NCI-H187 treated with DMSO at 0.1 percent for 48 hours (cell line): ENCODE results near the gene TUB.

Source experiments
- DNase-seq: peaks from one replicate; lab custom pipeline; 2025; lab: John Stamatoyannopoulos, UW

Gene TUB, protein sequence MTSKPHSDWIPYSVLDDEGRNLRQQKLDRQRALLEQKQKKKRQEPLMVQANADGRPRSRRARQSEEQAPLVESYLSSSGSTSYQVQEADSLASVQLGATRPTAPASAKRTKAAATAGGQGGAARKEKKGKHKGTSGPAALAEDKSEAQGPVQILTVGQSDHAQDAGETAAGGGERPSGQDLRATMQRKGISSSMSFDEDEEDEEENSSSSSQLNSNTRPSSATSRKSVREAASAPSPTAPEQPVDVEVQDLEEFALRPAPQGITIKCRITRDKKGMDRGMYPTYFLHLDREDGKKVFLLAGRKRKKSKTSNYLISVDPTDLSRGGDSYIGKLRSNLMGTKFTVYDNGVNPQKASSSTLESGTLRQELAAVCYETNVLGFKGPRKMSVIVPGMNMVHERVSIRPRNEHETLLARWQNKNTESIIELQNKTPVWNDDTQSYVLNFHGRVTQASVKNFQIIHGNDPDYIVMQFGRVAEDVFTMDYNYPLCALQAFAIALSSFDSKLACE

DNA sequence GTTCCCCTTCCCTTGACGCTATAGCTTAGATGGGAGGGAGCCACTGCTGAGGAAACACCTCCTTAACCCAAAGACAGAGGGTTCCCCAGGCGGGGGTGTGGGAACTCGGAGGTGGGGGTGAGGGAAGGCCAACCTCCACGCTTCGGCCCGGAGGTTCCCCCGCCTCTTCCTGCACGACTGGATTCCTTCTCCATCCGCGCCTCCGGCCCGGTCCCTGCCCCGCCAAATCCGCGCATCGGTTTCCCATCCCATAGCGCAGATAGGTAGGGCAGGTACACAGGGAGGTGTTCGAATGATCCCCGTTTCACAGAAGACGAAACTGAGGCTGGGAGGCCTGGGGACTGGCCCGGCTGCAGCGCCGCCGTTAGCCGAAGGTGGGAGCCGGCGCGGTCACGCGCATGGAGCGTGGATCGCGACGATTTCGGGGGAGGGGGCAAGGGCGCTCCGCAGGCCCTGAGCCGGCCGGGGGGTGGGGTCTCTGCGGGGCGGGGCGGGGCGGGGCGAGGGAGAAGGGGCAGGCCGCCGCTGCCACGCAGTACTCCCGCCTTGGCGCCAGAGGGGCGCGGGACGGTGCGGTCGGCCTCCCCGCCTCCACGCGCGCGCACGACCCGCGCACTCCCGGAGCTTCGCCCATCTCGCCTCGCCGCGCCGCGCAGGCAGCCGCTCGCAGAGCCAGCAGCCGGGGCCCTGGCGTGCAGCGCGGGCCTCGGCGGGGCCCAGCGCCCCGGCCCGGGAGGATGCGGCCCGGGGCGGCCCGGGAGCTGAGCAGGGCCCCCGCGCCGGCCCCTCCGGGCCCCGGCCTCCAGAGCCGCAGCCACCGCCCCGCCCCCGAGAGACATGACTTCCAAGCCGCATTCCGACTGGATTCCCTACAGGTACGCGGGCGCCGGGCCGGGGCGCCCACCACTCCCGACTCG is at the start of gene TUB:
Gene TUB (plus strand): TSS at position 538 of the 917 bp plus-strand sequence. CDS start 300 bp downstream, at position 838.
- no peak for DNase-seq

DNA sequence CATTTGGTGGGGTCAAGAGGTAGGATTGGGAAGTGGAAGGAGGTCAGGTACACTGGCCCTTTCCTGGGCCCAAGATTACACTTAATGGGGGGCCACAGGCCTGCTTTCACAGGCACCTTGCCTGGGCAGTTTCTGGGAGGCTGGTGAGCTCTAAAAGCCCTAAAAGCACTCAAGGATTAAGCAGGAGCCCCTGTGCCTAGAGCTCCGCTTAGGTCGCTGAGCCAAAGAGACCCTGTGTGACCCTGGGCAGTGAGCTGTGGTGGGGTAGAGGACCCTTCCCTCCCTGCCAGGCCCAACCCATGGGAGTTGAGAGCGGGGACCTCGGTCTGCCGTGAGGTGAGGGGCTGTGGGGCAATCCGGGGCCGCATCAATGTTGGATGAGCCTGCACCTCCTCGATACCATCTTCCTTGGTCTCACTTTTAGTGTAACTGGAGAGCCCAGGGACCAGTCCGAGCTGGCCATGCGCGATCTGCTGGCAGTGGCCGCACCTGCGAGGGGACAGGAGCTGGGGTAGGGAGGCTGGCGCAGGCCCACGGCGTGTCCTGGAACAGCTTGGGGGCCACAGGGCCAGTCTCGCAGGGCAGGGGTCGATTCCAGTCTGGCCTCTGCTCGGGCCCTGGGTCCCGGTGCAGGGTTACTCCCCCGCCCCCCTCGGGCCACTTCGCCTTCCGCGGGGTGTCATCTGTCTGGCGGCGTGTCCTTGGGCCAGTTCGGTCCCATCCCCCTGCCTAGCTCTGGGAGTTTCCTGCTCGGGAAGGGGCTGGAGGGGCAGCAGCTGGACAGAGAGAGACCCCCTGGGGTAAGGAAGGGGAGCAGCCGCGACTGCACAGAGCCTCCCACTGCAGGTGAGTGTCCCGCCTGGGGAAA is 49.5 kb upstream of the TUB start:
- no peak for DNase-seq

DNA sequence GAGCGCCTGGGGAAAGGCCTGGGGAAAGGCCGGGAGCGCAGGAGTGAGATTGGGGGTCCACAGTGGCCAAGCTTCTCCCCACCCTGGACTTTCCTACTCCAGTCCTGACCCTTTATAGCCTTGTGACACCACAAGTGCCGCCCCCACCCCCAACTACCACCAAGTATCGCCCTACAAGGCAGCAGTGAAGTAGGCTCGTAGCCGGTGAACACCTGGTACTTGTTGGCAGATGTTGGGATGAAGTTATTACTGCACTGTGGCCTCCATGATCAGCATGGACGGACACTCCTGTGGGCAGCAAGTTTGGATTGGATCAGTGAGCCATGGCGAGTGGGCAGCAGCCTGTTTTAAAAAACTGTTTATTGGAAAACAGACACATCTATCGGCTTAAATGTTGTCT is 48.9 kb upstream of the TUB start:
- no peak for DNase-seq

DNA sequence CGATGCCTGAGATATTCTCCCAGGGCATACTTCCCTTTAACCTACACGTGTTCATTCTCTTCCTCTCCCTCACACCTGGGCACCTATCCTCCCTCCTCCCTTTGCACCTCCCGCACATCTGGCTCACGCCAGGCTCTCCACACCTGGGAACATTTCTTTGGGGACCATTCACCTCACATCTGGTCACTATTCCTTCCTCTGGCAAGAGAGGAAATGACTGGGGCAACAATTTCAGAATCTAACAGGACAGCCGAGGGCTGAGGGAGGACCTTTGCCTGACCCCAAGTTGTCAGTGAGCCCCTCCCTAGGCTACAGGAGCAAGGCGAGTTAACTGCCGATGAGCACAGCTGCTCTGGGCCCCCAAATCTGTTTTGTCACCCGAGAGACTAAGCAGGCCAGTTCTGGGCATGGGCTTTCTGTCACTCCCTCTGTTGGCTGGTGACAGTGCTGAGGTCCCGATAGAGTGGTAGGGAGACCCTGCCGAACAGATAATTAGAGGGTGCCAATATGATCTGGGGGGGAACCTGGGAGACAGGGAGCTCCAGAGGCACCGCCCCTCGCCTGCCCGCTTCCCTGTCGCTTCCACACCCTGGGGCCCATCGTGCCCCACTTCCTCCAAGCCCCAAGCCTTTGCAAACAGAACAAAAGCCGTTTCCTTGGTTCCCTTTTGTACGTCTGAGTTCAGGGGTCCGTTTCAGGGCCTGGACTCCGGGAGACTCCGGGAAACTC is 48.3 kb upstream of the TUB start:
- no peak for DNase-seq

DNA sequence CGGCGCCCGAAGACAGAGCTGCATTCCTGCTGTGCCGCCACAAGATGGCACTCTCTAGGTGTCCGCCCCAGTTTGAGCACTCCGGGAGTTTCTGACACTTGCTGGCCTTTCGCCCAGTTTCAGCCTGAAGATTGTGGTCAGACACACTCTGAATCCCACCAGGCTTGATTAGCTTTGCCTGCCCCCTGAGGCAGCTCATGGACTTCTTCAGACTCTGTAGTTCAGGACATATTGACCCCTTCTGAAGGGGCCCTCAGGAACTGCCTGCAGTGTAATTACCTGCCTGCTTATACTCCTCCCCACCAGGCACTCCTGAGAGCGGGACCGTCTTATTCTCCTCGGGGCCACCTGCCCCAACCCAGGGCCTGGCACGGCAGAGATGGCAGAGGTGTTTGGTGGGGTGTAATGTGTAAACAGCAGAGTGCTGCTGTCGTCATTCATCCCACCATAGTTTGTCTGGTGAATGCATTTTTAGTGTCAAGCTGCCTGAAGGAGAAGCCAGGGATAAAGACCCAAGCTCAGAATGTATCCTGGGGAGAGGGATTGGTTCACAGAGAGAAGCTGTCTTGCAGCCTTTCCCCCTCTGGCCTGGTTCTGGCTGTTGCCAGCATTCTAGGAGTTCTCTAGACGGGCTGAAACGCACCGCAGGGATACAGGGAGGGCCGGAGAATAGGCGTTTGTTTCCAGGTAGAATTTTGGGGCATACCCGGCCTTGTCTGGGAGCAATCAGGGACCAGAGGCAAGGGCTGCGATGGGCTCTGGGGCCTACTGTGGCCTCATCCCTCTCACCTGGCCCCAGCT is 47.5 kb upstream of the TUB start:
- DNase-seq, result peak; percentile 18

DNA sequence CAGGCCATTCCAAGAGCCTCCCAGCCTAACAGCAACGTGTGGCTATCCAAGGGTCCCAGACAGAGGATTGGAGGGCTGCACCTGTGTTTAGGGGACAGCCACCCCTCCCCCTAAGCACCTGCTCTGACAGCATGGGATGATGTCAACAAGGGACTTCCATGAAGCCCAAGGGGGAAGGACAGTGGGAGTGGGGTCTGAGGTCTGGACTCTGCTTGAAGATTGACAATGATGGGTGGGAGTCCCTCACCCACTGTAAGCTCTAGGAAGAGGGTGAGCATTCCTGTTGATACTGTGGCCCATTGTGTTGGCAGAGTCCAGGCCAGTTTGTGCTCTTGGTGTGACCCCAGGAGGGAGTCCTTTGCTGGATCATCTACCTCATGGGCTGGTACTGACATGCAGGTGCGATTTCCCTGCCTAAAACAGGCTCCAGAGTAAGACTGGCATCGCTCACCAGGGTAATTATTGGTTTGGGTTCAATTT is 46.9 kb upstream of the TUB start:
- no peak for DNase-seq

DNA sequence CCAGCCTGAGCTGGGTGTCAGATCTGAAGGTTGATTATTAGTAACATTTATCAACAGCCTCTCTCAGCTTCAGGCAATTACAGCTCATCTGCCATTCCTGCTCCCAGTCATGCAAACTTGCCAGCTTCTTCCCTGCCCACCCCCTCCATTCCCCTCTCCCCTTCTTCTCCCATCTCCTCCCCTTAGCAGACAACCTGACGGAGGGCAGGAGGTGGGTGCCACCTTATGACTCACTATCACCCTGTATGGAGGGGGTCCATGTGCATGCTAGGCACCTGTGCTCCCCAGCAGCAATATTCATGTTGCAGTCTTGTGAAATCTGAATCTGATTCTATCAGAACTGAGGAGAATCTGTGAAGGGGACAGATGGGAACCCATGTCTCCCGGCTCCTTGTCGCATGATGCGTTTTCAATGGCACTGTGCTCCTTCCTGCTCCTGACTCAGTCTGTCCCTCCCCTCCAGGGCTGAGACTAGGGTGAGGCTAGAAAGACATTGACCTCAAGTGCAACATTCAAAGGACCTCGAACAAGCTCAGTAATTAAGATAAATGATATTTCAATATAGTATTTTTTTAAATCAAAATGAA is 46.3 kb upstream of the TUB start:
- DNase-seq, result no peak

DNA sequence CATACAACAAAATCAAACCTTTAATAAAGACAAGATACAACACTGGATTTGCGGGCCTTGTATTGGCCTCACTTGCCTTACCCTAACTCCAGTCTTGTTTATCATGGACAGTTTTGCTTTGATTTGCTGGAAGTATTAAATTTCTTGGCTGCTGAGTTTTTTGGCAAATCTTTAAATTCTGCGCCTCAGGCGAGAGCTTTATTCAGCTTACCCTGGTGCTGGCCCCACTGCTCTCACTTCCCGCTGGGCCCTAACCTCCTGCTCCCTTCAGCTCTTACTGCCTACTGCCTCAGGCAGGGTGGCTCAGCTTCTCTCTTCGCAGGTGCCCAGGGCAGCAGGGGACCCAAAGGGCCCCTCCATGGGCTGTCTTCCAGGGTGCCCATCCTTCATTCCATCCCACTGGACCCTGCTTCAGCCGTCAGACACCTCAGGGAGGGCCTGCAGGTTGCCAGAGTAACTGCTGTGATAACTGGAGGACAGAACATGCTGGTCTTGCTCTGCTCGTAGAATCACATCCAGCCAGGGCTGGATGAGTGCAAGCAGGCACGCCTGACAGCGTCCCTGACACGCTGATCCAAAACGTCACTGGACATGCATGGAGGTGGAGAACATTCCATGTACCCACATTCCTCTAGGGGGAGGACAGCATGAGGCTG is 45.7 kb upstream of the TUB start:
- DNase-seq, result no peak

DNA sequence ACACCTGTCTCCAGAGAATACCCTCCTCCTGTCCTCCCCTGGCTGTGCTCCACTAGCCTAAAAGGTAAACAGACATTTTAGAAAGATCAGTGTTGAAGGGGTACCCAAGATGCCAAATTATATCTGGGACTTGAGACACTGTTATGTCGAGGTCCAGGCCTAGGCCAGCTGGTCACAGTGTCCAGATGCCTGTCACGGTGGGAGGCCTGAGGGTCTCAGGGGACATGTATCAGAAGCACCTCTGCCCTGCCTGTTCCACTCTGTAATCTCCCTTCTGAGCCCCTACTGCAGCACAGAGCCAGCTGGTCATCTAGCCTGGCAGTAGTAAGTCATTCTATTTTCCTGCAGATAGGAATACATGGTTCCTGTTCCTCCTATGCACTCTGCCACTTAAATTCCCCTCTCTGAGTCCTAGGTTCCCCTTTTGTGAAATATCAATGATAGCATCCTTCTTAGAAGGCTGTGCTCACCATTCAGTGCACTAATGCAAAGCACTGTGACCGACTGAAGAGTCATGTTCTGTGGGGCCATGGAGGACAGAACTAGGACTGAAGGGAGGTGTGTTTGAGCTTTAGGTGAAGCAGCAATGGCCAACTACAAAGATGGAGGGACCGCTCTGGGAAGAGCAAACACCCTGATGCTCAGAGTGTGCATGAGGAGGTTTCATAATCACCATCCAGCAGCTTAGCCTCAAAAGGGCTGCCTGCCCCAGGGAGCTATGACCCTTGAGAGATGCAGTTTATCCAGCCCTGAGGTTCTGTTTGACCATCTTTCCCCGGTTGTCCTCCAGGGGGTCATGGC is 44.8 kb upstream of the TUB start:
- DNase-seq, result no peak

DNA sequence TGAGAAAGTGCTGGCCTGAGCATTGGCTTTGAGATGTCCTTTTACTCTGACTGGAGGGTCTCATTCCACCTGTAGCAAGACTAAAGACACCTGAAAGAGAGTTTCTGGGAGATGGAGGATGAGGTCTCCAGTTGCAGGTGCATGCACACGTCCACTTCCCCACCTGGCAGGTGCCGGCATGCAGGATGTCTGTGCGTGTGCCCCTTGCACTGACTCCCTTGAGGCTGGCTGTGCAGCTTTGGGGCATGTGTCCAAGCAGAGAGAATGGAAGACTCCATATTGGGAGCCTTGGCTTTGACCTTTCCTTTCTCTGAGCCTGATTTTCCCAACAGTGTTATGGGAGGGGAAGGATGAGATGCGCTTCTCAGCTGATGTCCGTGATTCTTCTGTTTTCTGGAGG is 44.0 kb upstream of the TUB start:
- DNase-seq, result no peak

DNA sequence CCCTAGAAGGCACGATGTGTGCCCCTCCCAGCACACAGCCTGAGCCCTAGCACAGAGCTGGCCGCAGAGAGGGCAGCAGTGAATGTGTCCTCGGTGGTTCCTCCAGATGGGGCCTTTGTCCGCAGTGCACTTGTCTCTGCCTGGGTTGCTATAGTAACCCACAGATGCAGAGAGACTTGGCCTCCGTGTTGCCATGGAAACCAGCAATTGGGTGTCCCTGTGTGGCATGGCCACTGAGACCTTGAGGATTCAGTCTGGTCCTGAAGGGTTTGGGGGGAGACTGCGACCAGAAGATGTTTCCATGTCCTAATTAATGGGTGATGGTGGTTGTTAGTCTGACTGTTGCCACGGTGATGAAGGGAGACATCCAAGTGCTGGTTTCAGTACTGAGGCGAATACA is 42.6 kb upstream of the TUB start:
- DNase-seq, result no peak

DNA sequence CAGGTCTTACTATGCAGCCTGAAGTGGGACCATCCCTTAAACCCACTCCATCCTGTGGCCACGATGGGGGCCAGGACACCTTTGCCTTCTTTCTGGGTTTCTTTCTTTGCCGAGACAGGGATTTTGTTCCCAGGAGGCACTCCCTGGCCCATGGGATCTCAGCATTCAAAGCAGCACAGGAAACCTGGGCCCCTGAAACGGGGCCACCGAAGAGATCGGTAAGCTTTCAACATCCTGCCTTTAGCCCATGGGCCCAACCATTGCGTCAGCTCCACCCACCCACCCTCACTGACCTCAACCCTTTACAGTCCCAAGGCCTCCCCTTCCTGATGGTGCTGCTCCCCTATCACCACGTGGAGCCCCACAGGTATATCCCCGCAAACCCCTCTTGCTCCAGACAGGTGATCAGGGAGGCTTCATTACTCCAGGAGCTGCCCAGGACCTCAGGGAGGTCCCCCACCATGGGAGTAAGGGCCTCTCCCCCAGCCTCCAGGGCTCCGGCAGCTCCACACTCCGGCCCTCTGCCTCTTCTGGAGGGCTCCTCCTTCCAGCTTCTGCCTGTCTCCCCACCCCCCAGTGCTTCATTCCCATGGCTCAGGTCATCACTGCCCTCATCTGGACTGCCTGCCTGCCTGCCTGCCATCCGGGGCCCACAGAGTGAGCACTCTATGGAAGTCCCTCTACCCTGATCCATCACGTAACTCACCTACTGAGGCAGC is 42.0 kb upstream of the TUB start:
- DNase-seq, result no peak

DNA sequence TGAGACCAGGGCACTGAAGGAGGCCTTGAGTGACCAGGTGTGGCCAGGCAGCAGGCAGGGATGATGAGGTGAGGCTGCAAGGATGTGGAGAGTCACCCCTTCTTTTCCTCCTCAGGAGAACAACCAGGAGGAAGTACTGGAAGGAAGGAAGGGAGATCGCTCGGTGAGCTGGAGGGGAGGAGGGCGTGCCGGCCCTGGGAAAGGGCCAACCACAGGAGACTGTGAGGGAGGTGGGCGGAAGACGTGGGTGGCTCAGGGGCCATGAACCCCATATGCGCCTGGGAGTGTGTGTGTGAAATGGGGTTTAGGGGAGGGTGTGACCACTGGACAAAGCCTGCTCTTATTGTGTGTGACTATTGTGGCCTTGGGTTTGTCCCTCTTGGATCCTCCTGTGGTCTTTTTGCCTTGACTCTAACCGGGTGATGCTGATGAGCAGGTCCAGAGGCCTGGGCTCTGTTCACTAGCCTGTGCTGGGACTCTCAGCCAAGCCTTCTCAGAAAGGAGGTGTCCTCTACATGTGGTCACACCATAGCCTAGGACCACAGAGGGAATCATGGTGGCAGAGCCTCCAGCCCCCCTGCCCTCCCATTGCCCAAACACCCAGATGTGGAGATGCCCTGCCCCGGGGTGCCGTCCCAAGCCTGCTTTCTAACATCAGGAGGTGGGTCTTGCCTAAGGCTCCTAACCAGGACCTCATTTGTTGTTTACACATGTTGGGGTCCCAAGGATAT is 41.3 kb upstream of the TUB start:
- no peak for DNase-seq

DNA sequence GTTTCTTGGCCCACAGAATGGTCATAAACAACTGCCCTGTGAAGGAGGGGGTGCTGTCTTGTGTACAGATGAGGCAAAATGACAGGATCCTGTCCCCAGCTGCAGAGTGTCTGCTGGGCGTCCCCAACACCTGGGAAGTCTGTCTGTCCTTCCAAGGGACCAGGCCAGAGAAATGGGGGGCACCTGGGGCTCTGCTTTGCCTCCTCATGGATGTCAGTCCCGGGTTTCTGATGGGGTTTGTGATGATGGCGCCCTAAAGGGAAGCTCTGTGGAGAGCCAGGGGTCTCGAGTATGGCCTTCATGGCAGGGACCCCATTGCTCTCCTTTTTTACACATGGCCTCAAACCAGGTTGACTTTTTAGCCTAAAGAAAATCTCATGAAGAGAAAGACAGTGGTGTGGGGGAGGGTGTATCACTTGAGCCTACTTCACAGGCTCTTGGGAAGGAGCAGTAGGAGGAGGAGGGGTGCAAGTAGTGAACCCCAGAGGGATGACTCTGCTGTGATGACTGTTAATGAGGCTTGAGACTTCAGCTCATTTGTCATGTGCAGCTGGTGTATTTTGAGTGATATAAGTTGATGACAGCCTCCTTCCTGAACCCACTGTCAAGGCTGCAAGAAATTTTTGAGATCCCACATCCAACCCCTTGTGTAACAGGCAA is 40.6 kb upstream of the TUB start:
- DNase-seq, result no peak

DNA sequence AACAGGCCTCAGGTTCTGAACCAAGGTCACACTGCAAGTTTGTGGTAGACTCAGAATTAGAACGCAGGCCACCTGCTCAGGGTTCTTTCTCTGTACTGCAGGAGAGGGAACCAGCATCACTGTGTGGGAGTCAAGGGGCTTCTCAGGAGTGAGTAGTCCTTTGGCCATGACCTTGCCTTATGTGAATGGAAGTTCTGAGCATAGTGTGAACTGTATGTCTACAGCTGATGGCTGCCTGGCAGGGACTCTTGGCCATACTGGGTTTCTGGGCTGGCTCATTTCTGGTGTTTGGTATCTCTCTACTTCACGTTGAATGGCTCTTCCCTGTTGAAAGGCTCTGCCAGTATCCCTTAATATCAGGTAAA is 40.1 kb upstream of the TUB start:
- DNase-seq, result no peak

DNA sequence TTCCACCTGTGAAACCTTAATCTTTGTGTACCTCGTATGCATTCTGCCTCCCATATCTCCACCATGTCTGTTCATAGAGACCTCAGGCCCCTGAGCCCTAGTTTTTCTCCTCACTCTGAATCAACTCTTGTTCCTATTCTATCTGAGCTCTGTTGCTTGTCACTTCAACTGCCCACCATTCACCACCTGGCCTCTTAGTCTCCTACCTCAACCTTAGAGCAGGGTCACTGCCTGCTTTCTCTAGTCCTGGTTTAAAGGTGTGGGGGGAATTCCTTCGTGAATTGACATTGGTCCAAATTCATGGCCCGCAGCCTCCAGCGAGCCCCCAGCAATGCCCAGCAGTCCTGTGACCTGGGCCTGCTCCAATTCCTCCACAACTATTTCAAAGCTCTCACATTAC is 39.4 kb upstream of the TUB start:
- no peak for DNase-seq

DNA sequence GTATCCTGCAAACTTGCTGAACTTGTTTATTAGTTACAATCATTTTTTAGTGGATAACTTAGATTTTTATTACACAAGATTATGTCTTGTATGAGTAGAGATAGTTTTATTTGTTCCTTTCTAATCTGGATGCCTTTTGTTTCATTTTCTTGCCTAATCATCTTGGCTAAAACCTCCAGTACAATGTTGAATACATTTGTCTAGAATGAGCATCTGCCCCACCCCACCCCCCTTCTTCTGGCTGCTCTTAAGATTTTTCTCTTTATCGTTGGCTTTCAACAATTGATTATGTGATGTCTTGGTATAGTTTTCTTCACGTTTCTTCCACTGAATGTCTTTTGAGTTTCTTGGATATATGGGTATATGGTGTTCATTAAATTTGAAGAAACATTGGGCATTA is 37.3 kb upstream of the TUB start:
- no peak for DNase-seq
